PFSK-1 (cell line): ENCODE data around the gene MNX1.

ENCODE experiments used
- POLR2AphosphoS5 ChIP-seq: IDR thresholded peaks from 2 replicates; pipeline ENCODE4 v1.6.1; 2012; ENCODE audit warnings: low read depth, mild to moderate bottlenecking, control low read depth, low read length, moderate library complexity
- REST ChIP-seq, 2 experiments: IDR thresholded peaks; 2 replicates each; pipeline versions ENCODE4 v1.6.1 to v1.8.0; 2011 to 2012; ENCODE audit warnings: low read depth in 2 of 2, low read length in 2 of 2, control low read depth in 1 of 2, inconsistent platforms in 1 of 2, mild to moderate bottlenecking in 1 of 2, moderate library complexity in 1 of 2; ENCODE audit not compliant: insufficient read depth in 1 of 2
- SIN3A ChIP-seq: IDR thresholded peaks from 2 replicates; pipeline ENCODE4 v1.6.1; 2012; ENCODE audit warnings: mild to moderate bottlenecking, low read length, moderate library complexity, borderline replicate concordance; ENCODE audit not compliant: insufficient read depth

GRCh38 chr7:157033483-157034473 lies 23.3 kb upstream of the MNX1 start:
- TF ChIP-seq POLR2AphosphoS5 (no peak), SIN3A (no peak), REST (IDR thresholded peaks at IDR 0.05; ENCODE audit: insufficient read depth in 1 of 2, low read depth in 2 of 2, low read length in 2 of 2) (no peak)
